H1 (cell line): ENCODE measurements around the gene PIK3R4.

Experiments used
- CREB1 ChIP-seq: IDR thresholded peaks from 2 replicates; pipeline ENCODE4 v1.6.1; 2012; ENCODE audit warnings: inconsistent platforms
- EP300 ChIP-seq, 2 experiments: IDR thresholded peaks; 1 replicate in 1 of 2; 2 replicates in 1 of 2; pipeline ENCODE4 v1.6.1; 2011 to 2012; ENCODE audit warnings: low read depth in 2 of 2, low read length in 2 of 2, mild to moderate bottlenecking in 2 of 2, borderline replicate concordance in 1 of 2, inconsistent platforms in 1 of 2, moderate library complexity in 1 of 2
- EZH2 ChIP-seq: fragments of 200-600 bp; sonication (generic); IDR thresholded peaks from 2 replicates; pipeline ENCODE4 v1.7.1; 2012; ENCODE audit warnings: low read depth, mild to moderate bottlenecking, moderate library complexity, low read length, inconsistent platforms; ENCODE audit not compliant: severe bottlenecking
- HDAC6 ChIP-seq: IDR thresholded peaks from one replicate; pipeline ENCODE4 v1.7.1; 2012; ENCODE audit warnings: low read depth, mild to moderate bottlenecking, inconsistent platforms, low read length, moderate library complexity
- JUND ChIP-seq: IDR thresholded peaks from 2 replicates; pipeline ENCODE4 v1.6.1; 2011; ENCODE audit warnings: mild to moderate bottlenecking, improper control_type of control experiment, low read length
- KDM1A ChIP-seq: fragments of 200-600, 300-600 bp; sonication (generic); IDR thresholded peaks from 2 replicates; pipeline ENCODE4 v1.7.1; 2016; ENCODE audit warnings: mild to moderate bottlenecking, low read length, borderline replicate concordance
- POLR2A ChIP-seq, 2 experiments: IDR thresholded peaks; 1 replicate in 1 of 2; 2 replicates in 1 of 2; pipeline ENCODE4 v1.6.1; 2011; ENCODE audit warnings: low read depth in 2 of 2, low read length in 2 of 2, mild to moderate bottlenecking in 2 of 2; ENCODE audit errors: control extremely low read depth in 1 of 2
- POLR2AphosphoS5 ChIP-seq: IDR thresholded peaks from 2 replicates; pipeline ENCODE4 v1.6.1; 2011; ENCODE audit warnings: low read depth, low read length
- TEAD4 ChIP-seq: IDR thresholded peaks from 2 replicates; pipeline ENCODE4 v1.6.1; 2012; ENCODE audit warnings: low read depth, low read length, inconsistent platforms, mixed read lengths
- YY1 ChIP-seq: IDR thresholded peaks from 2 replicates; pipeline ENCODE4 v1.6.1; 2011; ENCODE audit warnings: low read depth, mild to moderate bottlenecking, low read length
- ZNF274 ChIP-seq: IDR thresholded peaks from 2 replicates; pipeline ENCODE4 v1.7.0; 2012; ENCODE audit warnings: low read length, borderline replicate concordance; ENCODE audit errors: extremely low read depth
- TF ChIP-seq, protein P1 (sequence below), 3 experiments: IDR thresholded peaks; 1 replicate in 2 of 3; 2 replicates in 1 of 3; pipeline versions ENCODE4 v1.5.1 to v1.6.1; 2011; ENCODE audit warnings: low read length in 3 of 3, mild to moderate bottlenecking in 3 of 3, inconsistent platforms in 2 of 3, low read depth in 1 of 3, moderate library complexity in 1 of 3; ENCODE audit not compliant: insufficient read depth in 1 of 3; ENCODE audit errors: control extremely low read depth in 1 of 3

DNA sequence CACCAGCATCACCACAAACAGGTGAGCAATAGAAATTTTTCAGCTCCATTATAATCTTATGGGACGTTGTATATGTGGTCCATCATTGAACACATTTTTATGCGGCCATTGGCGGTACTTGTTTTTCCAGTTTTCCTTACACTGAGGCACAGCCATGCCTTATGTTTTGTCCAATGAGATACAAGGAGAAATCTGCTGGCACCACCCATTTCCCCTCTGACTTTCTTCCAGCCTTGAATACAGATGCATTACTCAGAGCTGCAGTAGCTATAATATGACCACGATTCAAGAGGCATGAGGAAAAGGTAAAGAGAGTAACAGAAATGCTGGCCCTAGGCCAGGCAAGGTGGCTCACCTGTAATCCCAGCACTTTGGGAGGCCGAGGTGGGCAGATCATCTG lies 9.0 kb upstream of the PIK3R4 start:
- TF ChIP-seq CREB1, result no peak
- no peak for TF ChIP-seq POLR2AphosphoS5
- TF ChIP-seq, protein P1, sequence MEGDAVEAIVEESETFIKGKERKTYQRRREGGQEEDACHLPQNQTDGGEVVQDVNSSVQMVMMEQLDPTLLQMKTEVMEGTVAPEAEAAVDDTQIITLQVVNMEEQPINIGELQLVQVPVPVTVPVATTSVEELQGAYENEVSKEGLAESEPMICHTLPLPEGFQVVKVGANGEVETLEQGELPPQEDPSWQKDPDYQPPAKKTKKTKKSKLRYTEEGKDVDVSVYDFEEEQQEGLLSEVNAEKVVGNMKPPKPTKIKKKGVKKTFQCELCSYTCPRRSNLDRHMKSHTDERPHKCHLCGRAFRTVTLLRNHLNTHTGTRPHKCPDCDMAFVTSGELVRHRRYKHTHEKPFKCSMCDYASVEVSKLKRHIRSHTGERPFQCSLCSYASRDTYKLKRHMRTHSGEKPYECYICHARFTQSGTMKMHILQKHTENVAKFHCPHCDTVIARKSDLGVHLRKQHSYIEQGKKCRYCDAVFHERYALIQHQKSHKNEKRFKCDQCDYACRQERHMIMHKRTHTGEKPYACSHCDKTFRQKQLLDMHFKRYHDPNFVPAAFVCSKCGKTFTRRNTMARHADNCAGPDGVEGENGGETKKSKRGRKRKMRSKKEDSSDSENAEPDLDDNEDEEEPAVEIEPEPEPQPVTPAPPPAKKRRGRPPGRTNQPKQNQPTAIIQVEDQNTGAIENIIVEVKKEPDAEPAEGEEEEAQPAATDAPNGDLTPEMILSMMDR (IDR thresholded peaks at IDR 0.05; ENCODE audit: control extremely low read depth in 1 of 3, insufficient read depth in 1 of 3, low read depth in 1 of 3, low read length in 3 of 3), result no peak
- TF ChIP-seq YY1, result no peak
- TF ChIP-seq POLR2A (IDR thresholded peaks at IDR 0.05; ENCODE audit: control extremely low read depth in 1 of 2, low read depth in 2 of 2, low read length in 2 of 2), result no peak
- no peak for TF ChIP-seq HDAC6
- TF ChIP-seq KDM1A, result no peak
- TF ChIP-seq EP300 (IDR thresholded peaks at IDR 0.05; ENCODE audit: borderline replicate concordance in 1 of 2, low read depth in 2 of 2, low read length in 2 of 2), result no peak
- no peak for TF ChIP-seq EZH2
- no peak for TF ChIP-seq JUND
- TF ChIP-seq ZNF274, result no peak
- TF ChIP-seq TEAD4, result no peak
